Measurements from ENCODE around the gene ZMYM4.

- no peak for TF ChIP-seq POLR2AphosphoS5 (IDR thresholded peaks at IDR 0.05; ENCODE audit: borderline replicate concordance, low read depth, low read length)
- no peak for TF ChIP-seq EZH2 (IDR thresholded peaks at IDR 0.05)
These were observed 181.0 kb downstream of the ZMYM4 start for GRCh38 chr1:35449334-35450008.

Measured in SK-N-MC (cell line).